BLaER1 (cell line): Measurements from ENCODE around the gene LGALS3BP.
A peak's percentile ranks its signal among the peaks of the same experiment; 100 is the strongest.

ENCODE experiments used
- H3K27ac ChIP-seq: shearing (Covaris generic); formaldehyde crosslinking; 2 replicates; pipeline ENCODE4 v1.8.1; 2022
- H3K27me3 ChIP-seq: shearing (Covaris generic); formaldehyde crosslinking; 2 replicates; pipeline ENCODE4 v1.8.1; 2022
- H3K36me3 ChIP-seq: shearing (Covaris generic); formaldehyde crosslinking; 2 replicates; pipeline ENCODE4 v1.8.1; 2022
- H3K4me1 ChIP-seq: shearing (Covaris generic); formaldehyde crosslinking; 2 replicates; pipeline ENCODE4 v1.8.1; 2022
- H3K4me2 ChIP-seq: shearing (Covaris generic); formaldehyde crosslinking; 2 replicates; pipeline ENCODE4 v1.8.1; 2022
- H3K4me3 ChIP-seq: shearing (Covaris generic); formaldehyde crosslinking; 2 replicates; pipeline ENCODE4 v1.8.1; 2022
- H3K9ac ChIP-seq: shearing (Covaris generic); formaldehyde crosslinking; 2 replicates; pipeline ENCODE4 v1.8.1; 2022
- H3K9me3 ChIP-seq: shearing (Covaris generic); formaldehyde crosslinking; 2 replicates; pipeline ENCODE4 v1.8.1; 2022
- H4K20me1 ChIP-seq: shearing (Covaris generic); formaldehyde crosslinking; 2 replicates; pipeline ENCODE4 v1.8.1; 2022
- Cebpa-rat ChIP-seq: shearing (Covaris generic); IDR thresholded peaks from 2 replicates; pipeline ENCODE4 v1.8.1; 2022

The LGALS3BP gene

GRCh38 chr17:79000396-79001189 is 20.9 kb upstream of the LGALS3BP start:
- no peak overlapping the region for H3K9ac ChIP-seq
- H3K27ac ChIP-seq = peak overlapping the region; percentile 35; the same call in 1 of the 2 replicates
- H4K20me1 ChIP-seq = peaks cover 86% of the 10 kb centered on the region
- TF ChIP-seq Cebpa-rat = no peak
- no peak overlapping the region for H3K4me2 ChIP-seq
- H3K4me1 ChIP-seq = peaks cover 6% of the 10 kb centered on the region
- H3K4me3 ChIP-seq = no peak overlapping the region
- peaks cover 73% of the 10 kb centered on the region for H3K36me3 ChIP-seq
- no peaks in the 10 kb centered on the region for H3K9me3 ChIP-seq
- no peaks in the 10 kb centered on the region for H3K27me3 ChIP-seq

GRCh38 chr17:78999947-79000395 is 20.2 kb upstream of the LGALS3BP start:
- Histone ChIP-seq H3K36me3 (peaks cover 79% of the 10 kb centered on the region), H3K4me3 (no peak overlapping the region), H3K4me2 (no peak overlapping the region), H3K9me3 (no peaks in the 10 kb centered on the region), H3K4me1 (no peaks in the 10 kb centered on the region), H4K20me1 (peaks cover 87% of the 10 kb centered on the region), H3K27me3 (no peaks in the 10 kb centered on the region), H3K27ac (no peak overlapping the region), H3K9ac (no peak overlapping the region)
- TF ChIP-seq Cebpa-rat = no peak

GRCh38 chr17:78999056-78999768 is 19.5 kb upstream of the LGALS3BP start:
- no peak overlapping the region for H3K9ac ChIP-seq
- H3K9me3 ChIP-seq = no peaks in the 10 kb centered on the region
- no peak overlapping the region for H3K4me3 ChIP-seq
- no peak for TF ChIP-seq Cebpa-rat
- no peak overlapping the region for H3K4me2 ChIP-seq
- no peaks in the 10 kb centered on the region for H3K27me3 ChIP-seq
- H4K20me1 ChIP-seq = peaks cover 94% of the 10 kb centered on the region
- H3K4me1 ChIP-seq = no peaks in the 10 kb centered on the region
- peaks cover 87% of the 10 kb centered on the region for H3K36me3 ChIP-seq
- H3K27ac ChIP-seq = no peak overlapping the region

DNA sequence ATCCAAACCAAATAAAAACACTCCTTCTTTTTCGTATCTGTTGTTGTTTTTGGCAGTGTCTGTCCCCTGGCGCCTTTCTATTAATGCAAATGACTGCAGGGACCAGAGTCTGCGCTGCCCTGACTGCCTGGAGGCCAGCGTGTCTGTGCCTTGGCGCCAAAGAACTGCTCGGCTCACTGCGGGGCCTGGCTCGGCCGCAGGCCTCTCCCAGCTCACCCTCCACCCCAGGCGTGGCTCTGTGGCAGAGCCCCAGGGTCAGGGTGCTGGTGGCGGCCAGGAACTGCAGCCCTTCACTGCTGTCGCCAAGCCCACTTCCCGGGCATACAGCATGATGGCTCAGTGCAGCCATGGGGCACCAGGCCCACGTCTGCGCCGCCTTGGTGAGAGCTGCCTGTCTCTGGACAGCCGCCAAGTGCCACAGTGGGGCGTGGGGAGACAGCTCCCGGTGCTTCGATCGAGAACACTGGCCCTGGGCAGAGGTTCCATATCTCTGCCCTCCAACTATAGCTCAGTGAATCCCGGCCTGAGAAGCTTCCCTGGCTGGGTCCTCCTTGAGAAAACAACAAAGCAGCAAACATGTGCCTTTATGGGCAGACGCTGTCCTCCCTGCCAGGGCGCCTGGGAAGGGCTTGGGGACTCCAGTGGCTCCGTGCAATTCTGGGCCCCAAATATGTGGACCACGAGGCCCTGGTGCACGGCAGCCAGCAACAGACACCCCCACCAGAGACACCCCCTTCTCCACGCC is 18.8 kb upstream of the LGALS3BP start:
- H3K27ac ChIP-seq = no peak overlapping the region
- H3K4me2 ChIP-seq = no peak overlapping the region
- H3K9ac ChIP-seq = no peak overlapping the region
- H3K9me3 ChIP-seq = no peaks in the 10 kb centered on the region
- peaks cover 99% of the 10 kb centered on the region for H4K20me1 ChIP-seq
- no peaks in the 10 kb centered on the region for H3K27me3 ChIP-seq
- peaks cover 93% of the 10 kb centered on the region for H3K36me3 ChIP-seq
- H3K4me3 ChIP-seq = no peak overlapping the region
- no peaks in the 10 kb centered on the region for H3K4me1 ChIP-seq
- TF ChIP-seq Cebpa-rat = no peak

DNA sequence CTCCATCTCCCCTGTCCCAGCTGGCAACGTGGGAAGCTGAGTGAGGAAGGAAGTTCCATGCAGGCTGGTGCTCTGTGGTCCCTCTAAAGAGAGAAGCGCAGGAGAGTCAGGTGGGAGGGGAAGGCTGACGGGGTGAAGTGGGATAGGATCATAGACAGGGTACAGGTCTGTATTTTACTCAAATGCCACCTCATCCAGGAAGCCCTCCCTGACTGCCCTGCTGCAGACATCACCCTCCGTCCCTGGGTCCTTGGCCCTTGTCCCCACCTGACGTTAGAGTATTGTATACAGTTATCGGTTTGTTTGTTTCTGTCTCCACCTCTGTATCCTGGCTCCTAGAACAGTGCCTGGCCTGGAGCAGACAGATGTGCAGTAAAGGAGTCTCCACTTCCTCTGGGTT is 18.2 kb upstream of the LGALS3BP start:
- no peaks in the 10 kb centered on the region; the same call in 1 of the 2 replicates for H3K4me1 ChIP-seq
- no peak overlapping the region for H3K4me3 ChIP-seq
- no peak overlapping the region for H3K27ac ChIP-seq
- no peak overlapping the region for H3K9ac ChIP-seq
- no peak overlapping the region for H3K4me2 ChIP-seq
- peaks cover 99% of the 10 kb centered on the region for H4K20me1 ChIP-seq
- TF ChIP-seq Cebpa-rat = no peak
- peaks cover 94% of the 10 kb centered on the region for H3K36me3 ChIP-seq
- no peaks in the 10 kb centered on the region for H3K9me3 ChIP-seq
- H3K27me3 ChIP-seq = no peaks in the 10 kb centered on the region

DNA sequence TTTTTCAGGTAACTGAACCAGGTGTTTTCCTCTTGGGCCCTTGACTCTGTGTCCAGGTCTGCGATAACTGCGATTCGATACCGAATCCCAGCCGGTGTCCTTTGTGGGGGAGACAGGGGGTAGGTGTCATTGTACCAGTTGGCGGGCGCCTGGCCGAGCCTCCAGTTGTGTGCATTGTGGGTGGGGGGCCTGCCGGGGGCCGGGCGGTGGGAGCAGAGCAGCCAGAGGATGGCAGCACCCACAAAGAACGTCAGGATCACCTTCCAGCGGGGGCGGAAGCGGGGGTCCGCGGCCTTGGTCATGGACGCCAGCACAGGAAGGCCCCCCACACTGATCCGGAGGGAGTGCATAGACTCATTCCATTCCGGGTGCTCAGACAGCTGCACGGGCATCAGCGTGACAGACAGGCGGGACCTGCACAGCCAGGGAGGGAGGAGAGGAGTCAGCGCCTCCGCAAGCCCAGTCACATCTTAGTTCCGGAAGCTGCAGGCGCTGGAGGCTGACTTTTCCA is 17.6 kb upstream of the LGALS3BP start:
- no peak for TF ChIP-seq Cebpa-rat
- Histone ChIP-seq H3K4me2 (no peak overlapping the region), H3K4me3 (no peak overlapping the region), H3K9me3 (no peaks in the 10 kb centered on the region), H4K20me1 (peaks cover 99% of the 10 kb centered on the region), H3K4me1 (no peaks in the 10 kb centered on the region; the same call in 1 of the 2 replicates), H3K27me3 (no peaks in the 10 kb centered on the region), H3K36me3 (peaks cover 94% of the 10 kb centered on the region), H3K9ac (no peak overlapping the region), H3K27ac (no peak overlapping the region)

DNA sequence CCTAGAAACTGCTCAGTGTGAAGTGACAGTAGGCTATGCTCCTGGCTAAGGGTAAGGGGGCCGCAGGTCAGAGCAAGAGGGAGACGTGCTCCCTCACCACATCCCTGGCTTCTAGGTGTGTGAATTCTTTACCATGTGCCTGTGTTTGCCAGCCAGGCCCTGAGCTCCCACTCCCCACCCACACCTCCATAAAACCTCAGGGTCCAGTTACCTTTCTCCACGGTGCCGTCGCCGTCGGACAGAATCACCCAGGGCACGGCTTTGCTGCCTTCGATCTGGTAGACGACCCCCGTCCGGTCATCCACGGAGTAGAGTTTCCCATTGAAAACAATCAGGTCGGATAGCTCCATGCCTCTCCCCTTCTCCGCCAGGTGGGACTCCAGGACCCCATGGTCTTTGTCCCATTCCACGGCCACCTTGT is 17.1 kb upstream of the LGALS3BP start:
- H3K36me3 ChIP-seq = peaks cover 95% of the 10 kb centered on the region

DNA sequence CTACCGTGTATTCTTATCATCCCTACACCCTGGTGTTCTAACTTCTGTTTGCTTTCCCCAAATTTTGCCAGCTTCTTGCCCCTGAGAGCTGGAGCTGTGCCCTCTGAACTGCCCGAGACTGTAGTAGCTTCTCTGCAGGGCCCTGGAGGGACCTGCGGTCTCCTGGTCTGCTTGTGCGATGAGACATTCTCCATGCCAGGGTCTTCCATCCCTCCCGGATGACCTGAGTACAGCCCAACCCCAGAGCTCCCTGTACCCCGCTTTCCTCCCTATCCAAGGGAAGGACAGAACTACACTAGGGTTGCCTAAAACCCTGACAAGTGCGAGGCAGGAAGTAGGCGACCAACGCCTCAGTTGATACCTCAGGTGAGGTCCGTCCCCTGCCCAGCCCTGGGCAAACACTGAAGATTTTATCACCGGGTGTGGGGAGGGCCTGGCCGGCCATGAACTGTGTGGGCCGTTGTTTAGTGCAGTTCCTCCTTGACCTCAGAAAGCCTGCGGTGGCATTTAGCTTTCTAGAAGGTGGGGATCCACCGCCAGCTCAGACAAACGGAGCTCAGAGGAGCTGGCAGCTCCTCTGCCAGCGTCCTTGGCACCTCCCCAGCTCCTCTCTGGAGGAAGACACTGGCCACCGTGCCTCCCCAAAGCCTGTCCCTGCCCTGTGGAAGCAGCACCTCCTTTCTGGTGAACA is 16.2 kb upstream of the LGALS3BP start:
- Histone ChIP-seq H3K27ac (no peak overlapping the region), H4K20me1 (peaks cover 98% of the 10 kb centered on the region), H3K27me3 (no peaks in the 10 kb centered on the region), H3K4me1 (no peaks in the 10 kb centered on the region; the same call in 1 of the 2 replicates), H3K9me3 (no peaks in the 10 kb centered on the region), H3K4me2 (no peak overlapping the region), H3K36me3 (peaks cover 100% of the 10 kb centered on the region), H3K9ac (no peak overlapping the region), H3K4me3 (no peak overlapping the region)
- no peak for TF ChIP-seq Cebpa-rat

More for the DNA sequence above, 17.1 kb upstream of the LGALS3BP start:
- H3K9me3 ChIP-seq = no peaks in the 10 kb centered on the region
- H3K9ac ChIP-seq = no peak overlapping the region
- H3K4me1 ChIP-seq = no peaks in the 10 kb centered on the region; the same call in 1 of the 2 replicates
- H4K20me1 ChIP-seq = peaks cover 99% of the 10 kb centered on the region
- no peak for TF ChIP-seq Cebpa-rat
- no peak overlapping the region for H3K4me3 ChIP-seq
- H3K27me3 ChIP-seq = no peaks in the 10 kb centered on the region
- H3K4me2 ChIP-seq = no peak overlapping the region
- no peak overlapping the region for H3K27ac ChIP-seq

GRCh38 chr17:78995022-78995760 is 15.5 kb upstream of the LGALS3BP start:
- H3K36me3 ChIP-seq = peaks cover 100% of the 10 kb centered on the region
- H3K4me3 ChIP-seq = no peak overlapping the region
- H3K4me2 ChIP-seq = no peak overlapping the region
- no peak for TF ChIP-seq Cebpa-rat
- no peaks in the 10 kb centered on the region; the same call in 1 of the 2 replicates for H3K4me1 ChIP-seq
- no peaks in the 10 kb centered on the region for H3K27me3 ChIP-seq
- H3K9me3 ChIP-seq = no peaks in the 10 kb centered on the region
- no peak overlapping the region for H3K27ac ChIP-seq
- no peak overlapping the region for H3K9ac ChIP-seq
- H4K20me1 ChIP-seq = peaks cover 91% of the 10 kb centered on the region
